SK-N-SH treated with all-trans-retinoic acid at 6 μM for 48 hours (cell line): ENCODE results near the gene RGS9BP.

Experiments used
- ATAC-seq: fragments of 200-7000 bp; cut with Tn5 transposase; 3 replicates; pipeline ENCODE4 v1.9.1; 2020; ENCODE audit warnings: mild to moderate bottlenecking, moderate library complexity
- BACH2 ChIP-seq: fragments of 250-450 bp; sonication (Bioruptor Pico); IDR thresholded peaks from 2 replicates; pipeline ENCODE4 v1.9.0; 2021; ENCODE audit warnings: mild to moderate bottlenecking, borderline replicate concordance
- CSDC2 ChIP-seq: fragments of 250-450 bp; sonication (Bioruptor Pico); IDR thresholded peaks from 2 replicates; pipeline ENCODE4 v1.5.0; 2020; ENCODE audit warnings: mild to moderate bottlenecking, moderate library complexity
- ESRRG ChIP-seq: fragments of 250-450 bp; sonication (Bioruptor Pico); IDR thresholded peaks from 2 replicates; pipeline ENCODE4 v1.6.1; 2021; ENCODE audit warnings: mild to moderate bottlenecking
- GLIS3 ChIP-seq: fragments of 250-450 bp; sonication (Bioruptor Pico); IDR thresholded peaks from 2 replicates; pipeline ENCODE4 v1.5.0; 2020; ENCODE audit warnings: mild to moderate bottlenecking, moderate library complexity
- ISL1 ChIP-seq: fragments of 250-450 bp; sonication (Bioruptor Pico); IDR thresholded peaks from 2 replicates; pipeline ENCODE4 v2.1.2; 2022; ENCODE audit warnings: mild to moderate bottlenecking, moderate library complexity
- PPARA ChIP-seq: fragments of 250-450 bp; sonication (Bioruptor Pico); IDR thresholded peaks from 2 replicates; pipeline ENCODE4 v1.5.0; 2020; ENCODE audit warnings: mild to moderate bottlenecking, borderline replicate concordance
- RARB ChIP-seq: fragments of 250-450 bp; sonication (Bioruptor Pico); IDR thresholded peaks from 2 replicates; pipeline ENCODE4 v1.8.0; 2021; ENCODE audit warnings: mild to moderate bottlenecking, moderate library complexity
- SNAI2 ChIP-seq: fragments of 250-450 bp; sonication (Bioruptor Pico); IDR thresholded peaks from 2 replicates; pipeline ENCODE4 v1.5.0; 2020; ENCODE audit warnings: mild to moderate bottlenecking, moderate library complexity
- TCF4 ChIP-seq: fragments of 250-450 bp; sonication (Bioruptor Pico); IDR thresholded peaks from 2 replicates; pipeline ENCODE4 v1.8.0; 2021; ENCODE audit warnings: mild to moderate bottlenecking, moderate library complexity, borderline replicate concordance
- ZC3H10 ChIP-seq: fragments of 250-450 bp; sonication (Bioruptor Pico); IDR thresholded peaks from 2 replicates; pipeline ENCODE4 v1.5.1; 2021; ENCODE audit warnings: mild to moderate bottlenecking, moderate library complexity
- ZFP3 ChIP-seq: fragments of 250-450 bp; sonication (Bioruptor Pico); IDR thresholded peaks from 2 replicates; pipeline ENCODE4 v1.5.0; 2020; ENCODE audit warnings: mild to moderate bottlenecking, moderate library complexity
- ZNF70 ChIP-seq: fragments of 450-650 bp; formaldehyde crosslinking; IDR thresholded peaks from 2 replicates; pipeline ENCODE4 v1.5.0; 2020; ENCODE audit warnings: mild to moderate bottlenecking, moderate library complexity
- TF ChIP-seq, protein P1 (sequence below): fragments of 250-450 bp; sonication (Bioruptor Pico); IDR thresholded peaks from 2 replicates; pipeline ENCODE4 v1.5.1; 2021; ENCODE audit warnings: mild to moderate bottlenecking, moderate library complexity
- TF ChIP-seq, protein P2 (sequence below): fragments of 250-450 bp; sonication (Bioruptor Pico); IDR thresholded peaks from 2 replicates; pipeline ENCODE4 v1.8.0; 2020; ENCODE audit warnings: mild to moderate bottlenecking, moderate library complexity, borderline replicate concordance
- TF ChIP-seq, protein P3 (sequence below): fragments of 250-450 bp; sonication (Bioruptor Pico); IDR thresholded peaks from 2 replicates; pipeline ENCODE4 v1.5.0; 2020; ENCODE audit warnings: mild to moderate bottlenecking, moderate library complexity
- TF ChIP-seq, protein P4 (sequence below): fragments of 250-450 bp; sonication (Bioruptor Pico); IDR thresholded peaks from 2 replicates; pipeline ENCODE4 v1.5.1; 2020; ENCODE audit warnings: low read depth, mild to moderate bottlenecking, moderate library complexity
- TF ChIP-seq, protein P5 (sequence below): fragments of 250-450 bp; sonication (Bioruptor Pico); IDR thresholded peaks from 2 replicates; pipeline ENCODE4 v1.8.0; 2021; ENCODE audit warnings: low read depth, mild to moderate bottlenecking, moderate library complexity, borderline replicate concordance

The RGS9BP gene

DNA sequence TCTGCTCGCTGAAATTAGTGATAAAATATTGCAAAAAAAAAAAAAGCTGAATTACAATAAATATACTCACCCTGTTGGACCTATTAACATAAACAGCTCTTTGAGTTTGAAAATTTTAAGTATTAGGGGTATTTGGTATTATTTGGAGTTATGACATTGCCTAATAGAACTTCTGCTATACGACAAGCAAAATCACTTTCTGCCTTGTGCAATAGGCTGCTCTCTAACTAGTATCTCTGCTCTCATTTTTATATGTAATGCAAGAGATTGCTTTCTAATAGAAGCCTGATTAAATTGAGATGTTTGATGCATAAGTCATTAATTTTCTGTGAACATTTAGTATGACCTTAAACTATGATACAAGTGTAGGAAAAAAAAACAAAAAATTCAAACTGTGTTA lies 5.3 kb downstream of the RGS9BP start:
- TF ChIP-seq RARB (CRISPR knock-in tag) (no peak), GLIS3 (CRISPR knock-in tag) (no peak), BACH2 (CRISPR knock-in tag) (no peak), ESRRG (CRISPR knock-in tag) (no peak)
- TF ChIP-seq, protein P1, sequence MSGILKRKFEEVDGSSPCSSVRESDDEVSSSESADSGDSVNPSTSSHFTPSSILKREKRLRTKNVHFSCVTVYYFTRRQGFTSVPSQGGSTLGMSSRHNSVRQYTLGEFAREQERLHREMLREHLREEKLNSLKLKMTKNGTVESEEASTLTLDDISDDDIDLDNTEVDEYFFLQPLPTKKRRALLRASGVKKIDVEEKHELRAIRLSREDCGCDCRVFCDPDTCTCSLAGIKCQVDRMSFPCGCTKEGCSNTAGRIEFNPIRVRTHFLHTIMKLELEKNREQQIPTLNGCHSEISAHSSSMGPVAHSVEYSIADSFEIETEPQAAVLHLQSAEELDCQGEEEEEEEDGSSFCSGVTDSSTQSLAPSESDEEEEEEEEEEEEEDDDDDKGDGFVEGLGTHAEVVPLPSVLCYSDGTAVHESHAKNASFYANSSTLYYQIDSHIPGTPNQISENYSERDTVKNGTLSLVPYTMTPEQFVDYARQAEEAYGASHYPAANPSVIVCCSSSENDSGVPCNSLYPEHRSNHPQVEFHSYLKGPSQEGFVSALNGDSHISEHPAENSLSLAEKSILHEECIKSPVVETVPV (CRISPR knock-in tag): no peak
- TF ChIP-seq, protein P2, sequence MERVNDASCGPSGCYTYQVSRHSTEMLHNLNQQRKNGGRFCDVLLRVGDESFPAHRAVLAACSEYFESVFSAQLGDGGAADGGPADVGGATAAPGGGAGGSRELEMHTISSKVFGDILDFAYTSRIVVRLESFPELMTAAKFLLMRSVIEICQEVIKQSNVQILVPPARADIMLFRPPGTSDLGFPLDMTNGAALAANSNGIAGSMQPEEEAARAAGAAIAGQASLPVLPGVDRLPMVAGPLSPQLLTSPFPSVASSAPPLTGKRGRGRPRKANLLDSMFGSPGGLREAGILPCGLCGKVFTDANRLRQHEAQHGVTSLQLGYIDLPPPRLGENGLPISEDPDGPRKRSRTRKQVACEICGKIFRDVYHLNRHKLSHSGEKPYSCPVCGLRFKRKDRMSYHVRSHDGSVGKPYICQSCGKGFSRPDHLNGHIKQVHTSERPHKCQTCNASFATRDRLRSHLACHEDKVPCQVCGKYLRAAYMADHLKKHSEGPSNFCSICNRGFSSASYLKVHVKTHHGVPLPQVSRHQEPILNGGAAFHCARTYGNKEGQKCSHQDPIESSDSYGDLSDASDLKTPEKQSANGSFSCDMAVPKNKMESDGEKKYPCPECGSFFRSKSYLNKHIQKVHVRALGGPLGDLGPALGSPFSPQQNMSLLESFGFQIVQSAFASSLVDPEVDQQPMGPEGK (CRISPR knock-in tag): no peak
- TF ChIP-seq, all 23 proteins: peak for 0
- no peak for ATAC-seq

DNA sequence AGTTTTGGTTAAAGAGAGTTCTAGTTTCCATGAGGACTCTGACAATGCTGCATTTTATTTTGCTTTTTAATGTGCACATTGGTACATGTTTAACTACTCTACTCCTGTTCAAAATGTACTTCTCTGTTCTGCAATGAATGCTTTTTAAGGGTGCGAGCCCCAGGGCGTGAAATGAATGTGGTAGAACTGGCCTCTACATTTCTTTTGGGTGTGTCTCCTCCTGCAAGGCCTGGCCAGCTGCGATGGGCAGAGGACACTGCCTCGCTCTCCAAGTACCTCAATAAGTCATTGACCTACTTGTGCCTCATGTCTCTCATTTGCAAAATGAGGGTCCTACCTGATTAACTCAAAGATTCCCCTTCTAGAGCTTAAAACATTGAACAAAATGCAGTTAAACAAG lies 6.7 kb downstream of the RGS9BP start:
- ATAC-seq: no peak
- no peak for TF ChIP-seq ZC3H10 (CRISPR knock-in tag)

DNA sequence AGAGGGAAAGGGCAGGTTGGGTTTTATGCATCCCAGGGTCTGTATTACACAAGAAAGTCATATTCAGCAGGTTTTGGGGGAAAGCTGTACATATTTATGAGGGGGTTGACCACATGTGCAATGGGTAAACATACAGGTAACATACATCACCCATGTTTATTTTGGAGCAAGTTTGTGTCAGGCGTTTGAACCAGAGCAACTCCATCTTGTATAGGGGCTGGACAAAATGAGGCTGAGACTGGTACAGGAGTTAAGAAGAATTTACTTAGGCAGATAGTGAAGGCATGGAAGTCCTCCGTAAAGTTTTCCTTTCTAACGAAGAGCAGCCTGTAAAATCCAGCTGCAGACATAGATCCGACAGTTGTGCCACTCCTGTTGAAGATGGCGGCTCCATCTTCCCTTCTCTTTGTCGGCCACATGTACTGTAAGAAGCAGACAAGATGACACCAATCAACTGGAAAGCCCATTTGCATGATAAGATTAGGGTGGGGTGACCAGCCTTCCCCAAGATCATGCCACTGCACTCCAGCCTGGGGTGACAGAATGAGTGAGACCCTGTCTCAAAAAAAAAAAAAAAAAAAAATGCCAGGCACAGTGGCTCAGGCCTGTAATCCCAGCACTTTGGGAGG lies 11.3 kb downstream of the RGS9BP start:
- TF ChIP-seq, protein P2 (CRISPR knock-in tag): no peak
- no peak for TF ChIP-seq ZFP3
- TF ChIP-seq, protein P3, sequence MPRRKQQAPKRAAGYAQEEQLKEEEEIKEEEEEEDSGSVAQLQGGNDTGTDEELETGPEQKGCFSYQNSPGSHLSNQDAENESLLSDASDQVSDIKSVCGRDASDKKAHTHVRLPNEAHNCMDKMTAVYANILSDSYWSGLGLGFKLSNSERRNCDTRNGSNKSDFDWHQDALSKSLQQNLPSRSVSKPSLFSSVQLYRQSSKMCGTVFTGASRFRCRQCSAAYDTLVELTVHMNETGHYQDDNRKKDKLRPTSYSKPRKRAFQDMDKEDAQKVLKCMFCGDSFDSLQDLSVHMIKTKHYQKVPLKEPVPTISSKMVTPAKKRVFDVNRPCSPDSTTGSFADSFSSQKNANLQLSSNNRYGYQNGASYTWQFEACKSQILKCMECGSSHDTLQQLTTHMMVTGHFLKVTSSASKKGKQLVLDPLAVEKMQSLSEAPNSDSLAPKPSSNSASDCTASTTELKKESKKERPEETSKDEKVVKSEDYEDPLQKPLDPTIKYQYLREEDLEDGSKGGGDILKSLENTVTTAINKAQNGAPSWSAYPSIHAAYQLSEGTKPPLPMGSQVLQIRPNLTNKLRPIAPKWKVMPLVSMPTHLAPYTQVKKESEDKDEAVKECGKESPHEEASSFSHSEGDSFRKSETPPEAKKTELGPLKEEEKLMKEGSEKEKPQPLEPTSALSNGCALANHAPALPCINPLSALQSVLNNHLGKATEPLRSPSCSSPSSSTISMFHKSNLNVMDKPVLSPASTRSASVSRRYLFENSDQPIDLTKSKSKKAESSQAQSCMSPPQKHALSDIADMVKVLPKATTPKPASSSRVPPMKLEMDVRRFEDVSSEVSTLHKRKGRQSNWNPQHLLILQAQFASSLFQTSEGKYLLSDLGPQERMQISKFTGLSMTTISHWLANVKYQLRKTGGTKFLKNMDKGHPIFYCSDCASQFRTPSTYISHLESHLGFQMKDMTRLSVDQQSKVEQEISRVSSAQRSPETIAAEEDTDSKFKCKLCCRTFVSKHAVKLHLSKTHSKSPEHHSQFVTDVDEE (CRISPR knock-in tag): no peak
- TF ChIP-seq, protein P4, sequence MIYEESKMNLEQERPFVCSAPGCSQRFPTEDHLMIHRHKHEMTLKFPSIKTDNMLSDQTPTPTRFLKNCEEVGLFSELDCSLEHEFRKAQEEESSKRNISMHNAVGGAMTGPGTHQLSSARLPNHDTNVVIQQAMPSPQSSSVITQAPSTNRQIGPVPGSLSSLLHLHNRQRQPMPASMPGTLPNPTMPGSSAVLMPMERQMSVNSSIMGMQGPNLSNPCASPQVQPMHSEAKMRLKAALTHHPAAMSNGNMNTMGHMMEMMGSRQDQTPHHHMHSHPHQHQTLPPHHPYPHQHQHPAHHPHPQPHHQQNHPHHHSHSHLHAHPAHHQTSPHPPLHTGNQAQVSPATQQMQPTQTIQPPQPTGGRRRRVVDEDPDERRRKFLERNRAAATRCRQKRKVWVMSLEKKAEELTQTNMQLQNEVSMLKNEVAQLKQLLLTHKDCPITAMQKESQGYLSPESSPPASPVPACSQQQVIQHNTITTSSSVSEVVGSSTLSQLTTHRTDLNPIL (CRISPR knock-in tag): no peak
- no peak for TF ChIP-seq RARB (CRISPR knock-in tag)
- TF ChIP-seq SNAI2 (CRISPR knock-in tag): no peak
- TF ChIP-seq ISL1 (CRISPR knock-in tag): no peak
- TF ChIP-seq ESRRG (CRISPR knock-in tag): no peak
- no peak for TF ChIP-seq CSDC2 (CRISPR knock-in tag)
- ATAC-seq: no peak

DNA sequence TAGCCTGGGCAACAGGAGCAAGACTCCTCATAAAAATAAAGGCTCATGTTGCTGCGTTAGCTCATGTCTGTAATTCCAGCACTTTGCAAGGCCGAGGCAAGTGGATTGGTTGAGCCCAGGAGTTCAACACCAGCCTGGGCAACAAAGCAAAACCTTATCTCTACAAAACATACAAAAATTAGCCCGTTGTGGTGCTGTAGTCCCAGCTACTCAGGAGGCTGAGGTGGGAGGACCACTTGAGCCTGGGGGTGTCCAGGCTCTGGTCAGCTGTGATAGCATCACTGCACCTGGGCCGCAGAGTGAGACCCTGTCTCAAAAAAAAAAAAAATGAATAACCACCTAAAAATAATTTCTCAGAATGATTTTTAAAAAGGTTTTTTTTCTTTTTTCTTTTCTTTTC lies 12.0 kb downstream of the RGS9BP start:
- ATAC-seq: no peak
- no peak for TF ChIP-seq TCF4 (CRISPR knock-in tag)
- no peak for TF ChIP-seq ZFP3
- TF ChIP-seq PPARA (CRISPR knock-in tag): no peak
- no peak for TF ChIP-seq ZNF70 (CRISPR knock-in tag)
- TF ChIP-seq, protein P1 (CRISPR knock-in tag): no peak
- TF ChIP-seq, protein P5, sequence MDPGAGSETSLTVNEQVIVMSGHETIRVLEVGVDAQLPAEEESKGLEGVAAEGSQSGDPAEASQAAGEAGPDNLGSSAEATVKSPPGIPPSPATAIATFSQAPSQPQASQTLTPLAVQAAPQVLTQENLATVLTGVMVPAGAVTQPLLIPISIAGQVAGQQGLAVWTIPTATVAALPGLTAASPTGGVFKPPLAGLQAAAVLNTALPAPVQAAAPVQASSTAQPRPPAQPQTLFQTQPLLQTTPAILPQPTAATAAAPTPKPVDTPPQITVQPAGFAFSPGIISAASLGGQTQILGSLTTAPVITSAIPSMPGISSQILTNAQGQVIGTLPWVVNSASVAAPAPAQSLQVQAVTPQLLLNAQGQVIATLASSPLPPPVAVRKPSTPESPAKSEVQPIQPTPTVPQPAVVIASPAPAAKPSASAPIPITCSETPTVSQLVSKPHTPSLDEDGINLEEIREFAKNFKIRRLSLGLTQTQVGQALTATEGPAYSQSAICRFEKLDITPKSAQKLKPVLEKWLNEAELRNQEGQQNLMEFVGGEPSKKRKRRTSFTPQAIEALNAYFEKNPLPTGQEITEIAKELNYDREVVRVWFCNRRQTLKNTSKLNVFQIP (CRISPR knock-in tag): no peak
- no peak for TF ChIP-seq RARB (CRISPR knock-in tag)
